ENCODE results near the gene SFXN4.
"Not testable (repeated sequence)": the region's sequence is repeated elsewhere in the genome, so short reads cannot be mapped to it uniquely, and the experiment has no call there.

SFXN4 gene

GRCh38 chr10:119138346-119139306, 26.9 kb downstream of the SFXN4 start:
- DNase-seq = no peak

DNA sequence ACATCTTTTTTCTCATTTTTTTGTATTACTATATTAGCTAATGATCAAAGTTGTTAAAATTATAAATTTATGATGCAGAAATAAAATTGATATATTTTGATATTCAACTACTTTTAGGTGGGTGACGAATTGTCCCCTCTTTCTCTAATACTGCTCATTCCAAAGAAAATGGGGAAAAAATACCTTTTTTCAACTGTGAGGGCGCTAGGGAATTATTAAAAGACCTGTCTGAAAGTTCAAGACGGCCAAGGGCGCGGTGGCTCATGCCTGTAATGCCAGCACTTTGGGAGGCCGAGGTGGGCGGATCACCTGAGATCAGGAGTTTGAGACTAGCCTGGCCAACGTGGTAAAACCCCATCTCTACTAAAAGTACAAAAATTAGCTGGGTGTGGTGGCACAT, 27.6 kb downstream of the SFXN4 start:
- not testable (repeated sequence) for DNase-seq

DNA sequence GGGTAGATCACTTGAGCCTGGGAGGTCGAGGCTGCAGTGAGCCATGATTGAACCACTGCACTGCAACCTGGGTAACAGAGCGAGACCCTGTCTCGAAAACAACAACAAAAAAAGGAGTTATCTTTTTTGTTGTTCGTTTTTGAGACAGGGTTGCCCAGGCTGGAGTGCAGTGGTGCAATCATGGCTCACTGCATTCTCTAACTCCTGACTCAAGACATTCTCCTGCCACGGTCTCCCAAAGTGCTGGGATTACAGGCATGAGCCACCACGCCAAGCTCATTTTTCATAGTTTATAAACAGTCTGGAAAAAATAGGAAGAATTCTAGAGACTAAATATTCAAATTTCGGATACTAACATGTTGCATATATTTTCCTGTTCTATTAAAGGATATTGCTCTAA, 29.4 kb downstream of the SFXN4 start:
- DNase-seq = no peak

DNA sequence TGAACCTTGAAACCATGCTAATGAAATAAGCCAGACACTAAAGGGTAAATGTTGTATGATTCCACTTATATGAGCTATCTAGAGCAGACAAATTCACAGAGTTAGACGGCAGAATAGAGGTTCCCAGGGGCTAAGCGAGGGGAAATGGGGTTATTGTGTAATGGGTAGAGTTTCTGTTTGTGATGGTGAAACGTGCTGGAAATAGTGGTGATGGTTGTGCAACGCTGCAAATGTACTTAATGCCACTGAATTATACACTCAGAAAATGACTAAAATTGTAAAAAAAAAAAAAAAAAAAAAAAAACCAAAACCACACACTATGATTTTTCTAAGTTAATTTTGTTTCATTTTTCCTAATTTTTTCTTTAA, 30.0 kb downstream of the SFXN4 start:
- no peak for DNase-seq

GRCh38 chr10:119133949-119134348, 31.6 kb downstream of the SFXN4 start:
- no peak for DNase-seq

DNA sequence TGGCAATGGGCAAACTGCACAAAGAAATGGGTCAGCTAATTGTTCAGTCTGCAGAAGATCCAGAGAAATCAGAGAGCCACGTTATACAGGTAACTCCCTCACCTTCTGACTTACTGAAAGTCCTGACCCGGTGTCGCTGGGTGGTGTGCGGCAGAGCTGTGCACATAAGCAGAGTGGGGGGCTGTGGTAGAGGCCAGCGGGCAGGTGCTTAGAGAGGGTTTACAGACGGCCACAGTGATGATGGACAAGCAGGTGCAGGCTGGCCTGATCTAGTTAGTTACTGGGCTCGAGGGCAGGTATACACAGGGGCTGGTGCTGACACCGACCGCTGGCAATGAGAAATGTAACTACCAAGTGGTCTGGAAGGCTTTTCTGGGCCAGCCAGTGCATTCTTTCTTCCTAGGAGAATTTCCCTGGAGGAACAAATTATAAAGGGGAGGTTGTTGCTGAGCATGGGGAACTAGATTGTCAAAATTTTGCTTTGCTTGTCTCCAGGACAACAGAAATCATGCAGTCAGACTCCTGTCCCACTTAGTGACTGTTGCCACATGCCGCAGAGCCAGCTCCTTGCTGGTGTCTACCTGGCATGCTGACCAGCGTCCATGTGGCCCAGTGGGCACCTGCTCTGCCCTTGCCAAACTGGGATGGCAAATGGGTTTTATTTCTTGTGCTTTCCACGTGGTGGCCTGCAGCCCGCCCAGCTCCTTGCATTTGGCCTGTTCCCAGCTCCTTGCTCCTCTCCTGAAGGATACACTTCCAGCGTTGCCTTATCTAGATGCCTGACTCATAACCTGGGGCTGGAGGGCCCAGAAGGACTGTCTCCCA, 32.8 kb downstream of the SFXN4 start:
- no peak for DNase-seq

DNA sequence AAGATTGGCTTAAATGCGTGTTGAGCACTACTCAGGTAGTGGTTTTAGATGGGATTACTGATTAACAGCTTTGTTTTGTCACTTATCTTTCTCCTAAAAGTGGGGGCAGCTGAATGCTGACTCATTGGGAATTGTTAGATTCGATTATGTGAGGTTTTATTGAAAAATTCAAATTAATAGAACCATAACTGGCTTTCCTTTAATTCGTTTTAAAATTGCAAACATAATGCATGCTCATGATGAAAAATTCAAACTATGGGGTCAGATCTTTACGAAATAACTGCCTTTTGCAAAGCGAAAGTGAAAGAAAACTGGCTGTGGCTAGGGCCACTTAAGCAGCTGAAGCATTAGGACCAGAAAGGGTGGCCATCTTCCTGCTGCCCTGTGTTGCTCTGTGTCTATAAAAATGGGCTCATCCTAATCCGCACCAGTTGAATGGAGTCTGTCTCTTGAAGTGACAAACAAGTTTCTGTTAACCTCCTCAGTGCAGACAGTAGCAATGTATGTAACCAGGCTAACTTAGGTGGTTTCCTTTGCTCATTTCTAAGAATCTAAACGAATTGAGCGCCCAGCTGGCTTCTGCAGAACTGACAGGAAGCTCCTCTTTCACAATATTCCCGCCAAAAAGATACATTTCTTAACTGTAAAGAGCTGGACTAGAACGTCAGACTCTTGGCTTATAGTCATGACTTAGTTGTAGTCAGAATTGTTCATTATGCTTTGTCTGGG, 33.8 kb downstream of the SFXN4 start:
- DNase-seq = no peak

DNA sequence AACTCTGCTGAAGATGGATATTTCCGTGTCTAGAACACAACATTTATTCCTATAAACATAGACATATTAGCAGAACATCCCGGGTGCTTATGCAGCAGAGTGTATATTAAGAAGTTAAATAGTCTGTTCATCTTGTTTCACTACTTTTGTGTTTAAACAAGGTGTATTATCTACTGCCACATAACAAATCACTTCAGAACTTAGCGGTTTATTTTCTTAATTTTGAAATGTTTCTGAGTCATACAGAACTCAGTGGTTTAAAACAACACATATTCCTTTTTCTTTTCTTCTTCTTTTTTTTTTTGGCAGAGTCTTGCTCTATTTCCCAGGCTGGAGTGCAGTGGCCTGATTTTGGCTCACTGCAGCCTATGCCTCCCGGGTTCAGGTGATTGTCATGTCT, 35.8 kb downstream of the SFXN4 start:
- DNase-seq = no peak

DNA sequence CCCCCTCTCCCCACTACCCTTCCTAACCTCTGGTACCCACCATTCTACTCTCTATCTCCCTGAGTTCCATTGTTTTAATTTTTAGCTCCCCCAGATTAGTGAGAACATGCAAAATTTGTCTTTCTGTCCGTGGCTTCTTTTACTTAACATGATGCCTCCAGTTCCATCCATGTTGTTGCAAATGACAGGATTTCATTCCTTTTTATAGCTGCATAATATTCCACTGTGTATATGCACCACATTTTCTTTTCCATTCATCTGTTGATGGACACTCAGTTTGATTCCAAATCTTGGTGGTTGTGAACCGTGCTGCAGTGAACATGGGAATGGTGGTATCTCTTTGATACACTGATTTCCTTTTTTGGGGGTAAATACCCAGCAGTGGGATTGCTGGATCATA, 39.6 kb downstream of the SFXN4 start:
- DNase-seq = no peak

GRCh38 chr10:119120875-119121274, 44.6 kb downstream of the SFXN4 start:
- DNase-seq = no peak

- no peak for DNase-seq
Observed at GRCh38 chr10:119120413-119120867, 45.1 kb downstream of the SFXN4 start.

DNA sequence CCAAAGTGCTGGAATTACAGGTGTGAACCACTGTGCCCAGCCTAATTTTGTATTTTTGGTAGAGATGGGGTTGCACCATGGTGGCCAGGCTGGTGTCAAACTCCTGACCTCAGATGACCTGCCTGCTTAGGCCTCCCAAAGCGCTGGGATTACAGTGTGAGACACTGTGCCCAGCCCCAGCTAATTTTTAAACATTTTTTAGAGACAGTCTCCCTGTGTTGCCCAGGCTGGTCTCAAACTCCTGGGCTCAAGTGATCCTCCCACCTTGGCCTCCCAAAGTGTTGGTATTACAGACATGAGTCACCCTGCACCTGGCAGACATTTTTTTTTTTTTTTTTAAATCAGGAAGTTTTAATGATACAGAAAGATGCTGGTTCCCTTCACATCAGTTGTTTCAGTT, 46.1 kb downstream of the SFXN4 start:
- no peak for DNase-seq

DNA sequence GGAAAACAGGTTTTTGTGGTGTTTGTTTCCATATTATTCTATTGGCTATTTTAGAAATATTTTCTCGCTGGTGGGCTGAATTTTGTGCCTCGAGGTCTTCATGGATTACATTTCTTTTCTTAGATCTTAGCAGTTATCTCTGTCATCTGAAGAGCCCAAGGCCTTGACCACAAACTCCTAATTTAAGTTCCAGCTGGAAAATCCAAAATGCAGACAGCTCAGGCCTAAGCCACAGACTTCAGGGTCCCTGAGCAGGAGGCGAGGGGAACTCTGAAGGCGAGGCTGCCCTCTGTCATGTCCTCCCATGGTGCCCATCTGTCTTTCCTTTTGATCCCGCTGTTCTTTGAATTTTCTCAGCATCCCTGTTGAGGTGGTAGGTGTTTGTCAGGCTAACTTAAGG, 47.3 kb downstream of the SFXN4 start:
- DNase-seq = no peak

DNA sequence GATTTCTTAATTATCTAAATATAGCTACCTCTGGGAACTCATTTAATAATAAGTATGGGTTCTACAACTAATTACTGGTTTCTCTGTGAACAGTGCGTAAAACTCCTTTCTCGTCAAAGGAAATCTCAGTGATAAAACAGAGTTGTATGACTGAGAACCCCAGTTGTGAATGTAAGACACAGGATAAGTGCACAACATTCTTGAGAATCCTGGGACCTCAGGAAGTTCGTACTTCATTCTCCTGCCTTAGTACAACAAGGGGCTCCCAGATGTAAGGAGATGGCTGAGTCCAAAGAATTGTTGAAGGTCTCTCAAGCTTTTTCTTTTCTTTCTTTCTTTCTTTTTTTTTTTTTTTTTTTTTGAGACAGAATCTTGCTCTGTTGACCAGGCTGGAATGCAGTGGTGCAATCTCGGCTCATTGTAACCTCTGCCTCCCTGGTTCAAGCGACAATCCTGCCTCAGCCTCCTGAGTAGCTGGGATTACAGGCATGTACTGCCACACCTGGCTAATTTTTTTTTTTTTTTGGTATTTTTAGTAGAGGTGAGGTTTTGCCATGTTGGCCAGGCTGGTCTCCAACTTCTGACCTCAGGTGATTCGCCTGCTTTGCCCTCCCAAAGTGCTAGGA, 49.1 kb downstream of the SFXN4 start:
- no peak for DNase-seq

DNA sequence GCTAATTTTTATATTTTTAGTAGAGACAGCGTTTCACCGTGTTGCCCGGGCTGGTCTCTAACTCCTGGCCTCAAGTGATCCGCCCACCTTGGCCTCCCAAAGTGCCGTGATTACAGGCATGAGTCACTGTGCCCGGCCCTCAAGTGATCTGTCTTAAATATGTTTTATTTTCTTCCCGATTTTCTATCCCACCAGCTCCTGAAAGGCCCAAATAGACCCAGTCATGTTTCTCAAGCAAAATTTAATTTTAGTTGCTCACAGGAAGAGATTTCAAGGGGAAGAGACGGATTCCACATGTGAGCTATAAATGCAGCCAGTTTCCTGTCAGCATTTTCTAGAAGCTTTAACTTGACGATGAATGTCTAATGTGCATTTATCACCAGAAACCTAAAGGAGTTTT, 49.6 kb downstream of the SFXN4 start:
- DNase-seq = no peak

- DNase-seq = no peak
Observed at GRCh38 chr10:119113751-119114732, 51.5 kb downstream of the SFXN4 start.

DNA sequence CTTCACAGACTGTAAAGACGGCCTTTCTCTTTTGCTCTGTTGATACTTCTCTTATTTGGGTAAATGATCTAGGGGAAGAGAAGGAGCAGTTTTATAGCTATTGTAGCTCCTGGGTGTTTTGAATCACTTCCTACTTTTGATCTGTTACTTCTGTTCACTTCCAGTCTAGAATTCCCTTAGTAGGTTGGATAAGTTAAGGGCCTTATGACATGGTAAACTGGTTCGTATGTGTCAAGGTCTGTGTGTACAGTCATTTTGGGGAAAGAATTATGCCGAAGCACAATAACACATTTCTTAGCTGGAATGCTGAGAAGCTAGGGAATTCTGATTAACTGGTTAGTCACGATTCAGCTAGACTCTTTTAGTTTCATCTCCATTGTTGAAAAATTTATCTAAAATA, 53.5 kb downstream of the SFXN4 start:
- DNase-seq = no peak

- DNase-seq = not testable (repeated sequence)
Observed at GRCh38 chr10:119107771-119108170, 57.7 kb downstream of the SFXN4 start.

DNA sequence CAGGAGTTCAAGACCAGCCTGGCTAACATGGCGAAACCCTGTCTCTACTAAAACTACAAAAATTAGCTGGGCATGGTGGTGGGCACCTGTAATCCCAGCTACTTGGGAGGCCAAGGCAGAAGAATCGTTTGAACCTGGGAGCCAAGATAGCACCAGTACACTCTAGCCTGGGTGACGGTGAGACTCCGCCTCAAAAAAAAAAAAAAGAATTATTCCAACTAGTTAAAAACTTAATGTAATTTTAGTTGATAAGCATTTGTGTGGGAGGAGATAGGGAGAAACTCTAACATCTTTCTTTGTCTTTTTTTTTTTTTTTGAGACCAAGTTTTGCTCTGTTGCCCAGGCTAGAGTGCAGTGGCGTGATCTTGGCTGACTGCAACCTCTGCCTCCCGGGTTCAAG, 58.4 kb downstream of the SFXN4 start:
- not testable (repeated sequence) for DNase-seq

DNA sequence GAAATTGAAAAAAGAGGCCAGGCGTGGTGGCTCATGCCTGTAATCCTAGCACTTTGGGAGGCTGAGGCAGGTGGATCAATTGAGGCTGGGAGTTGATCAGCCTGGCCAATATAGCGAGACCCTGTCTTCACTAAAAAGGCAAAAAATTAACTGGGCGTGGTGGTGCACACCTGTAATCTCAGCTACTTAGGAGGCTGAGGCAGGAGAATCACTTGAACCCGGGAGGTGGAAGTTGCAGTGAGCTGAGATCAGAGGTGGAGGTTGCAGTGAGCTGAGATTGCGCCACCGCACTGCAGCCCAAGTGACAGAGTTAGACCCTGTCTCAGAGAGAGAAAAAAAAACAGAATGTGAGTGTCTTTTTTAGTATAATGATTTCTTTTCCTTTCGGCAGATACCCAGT, 59.6 kb downstream of the SFXN4 start:
- DNase-seq = not testable (repeated sequence)

DNA sequence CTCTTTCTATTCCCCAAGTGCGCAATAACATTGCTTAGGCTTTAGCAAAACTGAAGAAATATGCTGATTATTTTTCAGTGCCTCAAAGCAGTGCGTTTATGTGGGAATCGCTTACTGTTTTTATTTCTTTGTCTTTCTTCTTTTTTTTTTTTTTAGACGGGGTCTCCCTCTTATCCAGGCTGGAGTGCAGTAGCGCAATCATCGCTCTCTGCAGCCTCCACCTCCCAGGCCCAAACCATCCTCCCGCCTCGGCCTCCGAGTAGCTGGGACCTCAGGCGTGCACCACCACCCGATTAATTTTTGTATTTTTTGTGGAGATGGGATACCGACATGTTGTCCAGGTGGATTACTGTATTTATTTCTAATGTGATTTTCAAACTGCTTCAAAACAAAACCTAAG, 60.4 kb downstream of the SFXN4 start:
- DNase-seq = no peak

- no peak for DNase-seq
Observed at GRCh38 chr10:119104654-119105015, 60.9 kb downstream of the SFXN4 start.

All from NCI-H187 (cell line).